Panc1 (cell line): ENCODE data around the gene WTAP. TPM values are rescaled to one million over a fixed set of nuclear protein-coding genes. Genes with fewer than 3 reads are reported as not detected.
"Not testable (repeated sequence)": the region's sequence is repeated elsewhere in the genome, so short reads cannot be mapped to it uniquely, and the experiment has no call there.

Experiments
- ATAC-seq: fragments of 200-7000 bp; cut with Tn5 transposase; 2 replicates; pipeline ENCODE4 v1.9.1; 2020; ENCODE audit warnings: mild to moderate bottlenecking, moderate library complexity
- BruUV-seq: library from RNA; stranded (reverse); fragments of 400-500 nt; replicated peaks from 2 replicates; lab custom pipeline; 2021; lab: Mats Ljungman, UMichigan
- CTCF ChIA-PET: fragments of 300-600 bp; sonication (Branson Sonifier 250); formaldehyde crosslinking; loops from one replicate; lab custom pipeline; 2022; ENCODE audit warnings: antibody characterized with exemption; lab: Charles Lee
- POLR2A ChIA-PET: fragments of 300-600 bp; sonication (Branson Sonifier 250); formaldehyde crosslinking; loops from one replicate; lab custom pipeline; 2022; ENCODE audit warnings: antibody characterized with exemption; lab: Charles Lee
- DNase-seq: peaks from one replicate; pipeline ENCODE4 v3.0.0-alpha.2; 2010; ENCODE audit warnings: low read depth, low spot score
- H3K27ac ChIP-seq: 2 replicates; pipeline ENCODE4 v1.5.1; 2011; ENCODE audit warnings: mild to moderate bottlenecking, low read length, inconsistent platforms
- H3K27me3 ChIP-seq: fragments of 200-500 bp; sonication (Bioruptor generic); 2 replicates; pipeline ENCODE4 v1.6.0; 2014; ENCODE audit warnings: low read length, inconsistent platforms; ENCODE audit not compliant: control insufficient read depth, insufficient read depth
- H3K36me3 ChIP-seq: fragments of 200-500 bp; sonication (Bioruptor generic); 2 replicates; pipeline ENCODE4 v1.5.1; 2014; ENCODE audit warnings: inconsistent platforms, mild to moderate bottlenecking, low read length, moderate library complexity; ENCODE audit not compliant: control insufficient read depth, insufficient read depth
- H3K4me1 ChIP-seq: 2 replicates; pipeline ENCODE4 v1.5.1; 2011; ENCODE audit warnings: inconsistent platforms, mild to moderate bottlenecking, low read length, moderate library complexity; ENCODE audit not compliant: control insufficient read depth, insufficient read depth
- H3K4me3 ChIP-seq, 2 experiments: 2 replicates each; pipeline ENCODE4 v1.5.1; 2011 to 2012; ENCODE audit warnings: low read depth in 2 of 2, low read length in 2 of 2, mild to moderate bottlenecking in 2 of 2, inconsistent platforms in 1 of 2, moderate library complexity in 1 of 2
- H3K9me3 ChIP-seq: fragments of 200-500 bp; sonication (Bioruptor generic); 2 replicates; pipeline ENCODE4 v1.5.1; 2014; ENCODE audit warnings: low read depth, mild to moderate bottlenecking, inconsistent platforms, low read length, moderate library complexity; ENCODE audit not compliant: control insufficient read depth, insufficient read depth
- CTCF ChIP-seq: fragments of 450-650 bp; IDR thresholded peaks from 2 replicates; pipeline ENCODE4 v1.5.1; 2017; ENCODE audit warnings: mild to moderate bottlenecking
- POLR2AphosphoS5 ChIP-seq: IDR thresholded peaks from 2 replicates; pipeline ENCODE4 v1.6.1; 2012; ENCODE audit warnings: mild to moderate bottlenecking, low read depth, low read length, moderate library complexity
- REST ChIP-seq, 2 experiments: IDR thresholded peaks; 2 replicates each; pipeline ENCODE4 v1.6.1; 2011 to 2012; ENCODE audit warnings: low read depth in 2 of 2, control low read depth in 1 of 2, low read length in 1 of 2, mild to moderate bottlenecking in 1 of 2, moderate library complexity in 1 of 2; ENCODE audit not compliant: insufficient read depth in 1 of 2
- SIN3A ChIP-seq: IDR thresholded peaks from 2 replicates; pipeline ENCODE4 v1.6.1; 2012; ENCODE audit warnings: low read depth, mild to moderate bottlenecking, low read length, moderate library complexity, borderline replicate concordance; ENCODE audit not compliant: insufficient read depth
- TCF7L2 ChIP-seq: IDR thresholded peaks from 2 replicates; pipeline ENCODE4 v1.6.1; 2011; ENCODE audit warnings: mild to moderate bottlenecking, low read depth, low read length, inconsistent platforms
- in situ Hi-C: cut with HindIII; loops from 2 replicates; pipeline ENCODE4 v1.10.0; 2016; ENCODE audit warnings: low sequenced_read_pairs, low pct_unique_long_range_greater_than_20kb
- intact Hi-C: fragments of 100-400 bp; cut with micrococcal nuclease; formaldehyde crosslinking; loops from one replicate; pipeline ENCODE4 v1.10.0; 2022; ENCODE audit not compliant: unreplicated experiment
- total RNA-seq: library from RNA; stranded (reverse); gene quantifications from one replicate; pipeline ENCODE4 v1.2.1, GENCODE V29; 2021; ENCODE audit not compliant: unreplicated experiment

WTAP gene
- total RNA-seq, 1 experiment from 2014 or later, result 112 TPM

- DNase-seq (no peak), ATAC-seq (no peak)
- in situ Hi-C loops (no loop called here), intact Hi-C loops (no loop called here)
- TF ChIP-seq POLR2AphosphoS5 (no peak), REST (IDR thresholded peaks at IDR 0.05; ENCODE audit: insufficient read depth in 1 of 2, low read depth in 2 of 2, low read length in 1 of 2) (no peak), TCF7L2 (no peak), CTCF (no peak), SIN3A (no peak)
- H3K4me3 ChIP-seq, result no peak overlapping the region
- H3K27me3 ChIP-seq, result no peaks in the 10 kb centered on the region
- no peak overlapping the region for H3K27ac ChIP-seq
- peaks cover 23% of the 10 kb centered on the region for H3K36me3 ChIP-seq
- ChIA-PET CTCF (no interaction called here), POLR2A (no interaction called here)
- no peaks in the 10 kb centered on the region for H3K9me3 ChIP-seq
- H3K4me1 ChIP-seq, result peaks cover 28% of the 10 kb centered on the region
- BruUV-seq, result no TSS peak
Observed at GRCh38 chr6:159730332-159730676, 3.0 kb downstream of the WTAP start.

- H3K9me3 ChIP-seq, H3K27ac ChIP-seq, POLR2A ChIA-PET, BruUV-seq, CTCF ChIA-PET, ATAC-seq, intact Hi-C loops, H3K4me3 ChIP-seq, DNase-seq, H3K27me3 ChIP-seq, in situ Hi-C loops: not testable (repeated sequence)
- Histone ChIP-seq H3K36me3 (peaks cover 22% of the 10 kb centered on the region), H3K4me1 (peaks cover 21% of the 10 kb centered on the region)
Observed at GRCh38 chr6:159732550-159732949, 5.2 kb downstream of the WTAP start.

- H3K27ac ChIP-seq, H3K4me3 ChIP-seq, POLR2A ChIA-PET, intact Hi-C loops, BruUV-seq, H3K27me3 ChIP-seq, in situ Hi-C loops, DNase-seq, ATAC-seq, CTCF ChIA-PET, H3K9me3 ChIP-seq: not testable (repeated sequence)
- Histone ChIP-seq H3K36me3 (peaks cover 17% of the 10 kb centered on the region), H3K4me1 (peaks cover 21% of the 10 kb centered on the region)
Observed at GRCh38 chr6:159733395-159733794, 6.1 kb downstream of the WTAP start.
